DLD1 (cell line): ENCODE results near the gene ABCG4.
"Not testable (repeated sequence)": the region's sequence is repeated elsewhere in the genome, so short reads cannot be mapped to it uniquely, and the experiment has no call there.

Source experiments
- in situ Hi-C: cut with HindIII; loops from 2 replicates; pipeline ENCODE4 v1.10.0; 2017; ENCODE audit warnings: low sequenced_read_pairs

The ABCG4 gene

GRCh38 chr11:119179342-119179741 lies 30.5 kb downstream of the ABCG4 start:
- in situ Hi-C loops, result no loop called here

- in situ Hi-C loops, result no loop called here
Observed at GRCh38 chr11:119179983-119180382, 31.1 kb downstream of the ABCG4 start.

DNA sequence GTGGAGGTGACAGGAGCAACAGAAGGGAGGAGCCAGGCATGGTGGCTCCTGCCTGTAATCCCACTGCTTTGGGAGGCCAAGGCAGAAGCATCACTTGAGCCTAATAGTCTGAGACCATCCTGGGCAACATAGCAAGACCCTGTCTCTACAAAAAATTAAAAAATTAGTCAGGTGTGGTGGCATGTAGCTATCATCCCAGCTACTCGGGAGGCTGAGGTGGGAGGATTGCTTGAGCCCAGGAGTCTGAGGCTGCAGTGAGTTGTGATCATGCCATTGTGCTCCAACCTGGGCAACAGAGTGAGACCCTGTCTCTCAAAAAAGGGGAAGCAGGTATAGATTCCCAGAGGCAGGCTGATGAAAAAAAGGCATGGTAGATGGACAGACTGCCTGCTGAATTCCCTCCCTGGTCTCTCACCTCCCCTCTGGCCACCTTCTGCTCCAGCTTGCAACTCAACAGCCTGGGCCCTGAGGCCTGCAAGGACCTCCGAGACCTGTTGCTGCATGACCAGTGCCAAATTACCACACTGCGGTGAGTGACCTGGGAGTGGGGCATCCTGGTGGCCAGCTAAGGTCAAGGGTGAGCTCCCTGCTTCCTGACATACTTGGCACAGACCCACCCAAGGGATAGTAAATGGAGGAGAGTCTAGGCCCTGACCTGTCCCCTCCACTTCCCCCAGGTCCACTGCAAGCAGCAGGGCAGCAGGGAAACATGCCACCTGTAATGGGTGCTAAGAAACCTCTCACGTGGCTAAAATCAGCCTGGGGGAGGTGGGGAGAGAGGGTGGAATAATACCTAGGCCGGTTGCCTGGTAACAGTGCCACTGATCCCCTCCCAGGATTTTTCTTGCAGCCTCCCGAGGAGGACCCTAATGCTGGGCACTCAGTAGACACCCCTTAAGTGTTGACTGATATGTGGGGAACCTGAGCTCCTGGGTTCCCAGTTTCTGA lies 32.2 kb downstream of the ABCG4 start:
- in situ Hi-C loops, result no loop called here

DNA sequence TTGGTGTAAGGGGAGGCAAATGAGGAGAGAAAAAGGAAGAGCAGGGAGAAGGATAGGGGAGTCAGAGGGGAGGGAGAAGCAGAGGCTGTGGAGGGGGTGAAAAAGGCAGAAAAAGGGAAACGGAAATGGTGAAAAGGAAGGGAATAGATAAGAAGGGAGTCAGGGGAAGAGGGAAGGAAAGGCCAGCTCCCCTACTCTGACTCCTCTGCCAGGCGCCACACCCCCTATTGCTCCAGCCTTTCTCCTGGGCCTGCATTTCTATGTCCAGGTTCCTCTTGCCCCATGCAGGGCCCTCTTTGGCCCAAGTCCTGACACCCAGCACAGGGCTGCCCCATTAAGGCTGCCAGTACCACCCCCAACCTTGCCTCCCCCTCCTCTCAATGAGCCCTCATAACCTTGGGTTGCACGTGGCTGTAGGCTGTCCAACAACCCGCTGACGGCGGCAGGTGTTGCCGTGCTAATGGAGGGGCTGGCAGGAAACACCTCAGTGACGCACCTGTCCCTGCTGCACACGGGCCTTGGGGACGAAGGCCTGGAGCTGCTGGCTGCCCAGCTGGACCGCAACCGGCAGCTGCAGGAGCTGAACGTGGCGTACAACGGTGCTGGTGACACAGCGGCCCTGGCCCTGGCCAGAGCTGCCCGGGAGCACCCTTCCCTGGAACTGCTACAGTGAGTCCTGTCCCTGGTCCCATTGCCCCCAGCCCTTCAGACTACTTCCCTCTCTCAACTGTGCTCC lies 33.0 kb downstream of the ABCG4 start:
- in situ Hi-C loops, result no loop called here

GRCh38 chr11:119184399-119184798 lies 35.5 kb downstream of the ABCG4 start:
- in situ Hi-C loops, result not testable (repeated sequence)

- in situ Hi-C loops, result no loop called here
Observed at GRCh38 chr11:119185981-119186634, 37.3 kb downstream of the ABCG4 start.

DNA sequence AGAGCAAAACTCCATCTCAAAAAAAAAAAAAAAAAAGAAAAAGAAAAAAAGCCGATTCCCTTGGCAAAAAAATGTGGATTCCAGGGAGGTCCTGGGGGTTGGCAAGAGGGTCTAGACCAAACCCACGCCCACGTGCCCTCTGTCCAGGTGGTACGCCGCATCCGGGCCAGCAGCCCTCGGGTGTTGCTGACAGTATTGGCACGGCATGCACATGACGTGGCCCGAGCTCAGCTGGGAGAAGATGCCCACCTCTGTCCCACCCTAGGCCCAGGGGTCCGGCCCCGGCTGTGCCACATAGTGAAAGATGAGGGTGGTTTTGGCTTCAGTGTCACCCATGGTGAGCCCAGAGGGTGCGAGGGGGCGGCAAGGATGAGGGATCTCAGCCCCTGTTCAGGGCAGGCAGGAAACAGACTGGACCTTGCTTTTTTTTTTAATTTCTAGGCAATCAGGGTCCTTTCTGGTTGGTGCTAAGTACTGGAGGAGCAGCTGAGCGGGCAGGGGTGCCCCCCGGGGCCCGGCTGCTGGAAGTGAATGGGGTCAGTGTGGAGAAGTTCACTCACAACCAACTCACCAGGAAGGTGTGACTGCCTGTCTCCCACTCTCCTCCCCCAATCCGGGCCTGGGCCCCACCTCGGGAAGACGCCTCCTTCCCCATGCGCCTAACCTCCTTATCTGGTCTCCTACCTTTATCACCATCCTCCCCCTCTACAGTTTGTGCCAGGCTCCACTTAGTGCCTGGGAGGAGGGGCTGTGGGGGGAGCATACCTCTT lies 38.5 kb downstream of the ABCG4 start:
- in situ Hi-C loops, result no loop called here

DNA sequence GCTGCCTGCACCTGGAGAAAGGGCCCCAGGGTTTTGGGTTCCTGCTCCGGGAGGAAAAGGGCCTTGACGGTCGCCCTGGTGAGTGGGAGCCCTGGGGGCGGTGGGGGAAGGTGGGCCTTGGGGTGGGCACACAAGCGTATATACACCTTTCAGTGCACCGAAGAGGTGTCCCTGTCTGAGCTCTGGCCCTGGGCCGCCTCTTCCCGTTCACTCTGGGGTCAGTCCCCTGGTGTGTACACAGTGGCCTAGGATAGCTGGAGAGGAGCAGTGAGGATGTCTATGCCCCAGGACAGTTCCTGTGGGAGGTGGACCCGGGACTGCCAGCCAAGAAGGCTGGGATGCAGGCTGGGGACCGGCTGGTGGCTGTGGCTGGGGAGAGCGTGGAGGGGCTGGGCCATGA lies 39.2 kb downstream of the ABCG4 start:
- in situ Hi-C loops, result no loop called here

- in situ Hi-C loops, result no loop called here
Observed at GRCh38 chr11:119188887-119189286, 40.0 kb downstream of the ABCG4 start.

DNA sequence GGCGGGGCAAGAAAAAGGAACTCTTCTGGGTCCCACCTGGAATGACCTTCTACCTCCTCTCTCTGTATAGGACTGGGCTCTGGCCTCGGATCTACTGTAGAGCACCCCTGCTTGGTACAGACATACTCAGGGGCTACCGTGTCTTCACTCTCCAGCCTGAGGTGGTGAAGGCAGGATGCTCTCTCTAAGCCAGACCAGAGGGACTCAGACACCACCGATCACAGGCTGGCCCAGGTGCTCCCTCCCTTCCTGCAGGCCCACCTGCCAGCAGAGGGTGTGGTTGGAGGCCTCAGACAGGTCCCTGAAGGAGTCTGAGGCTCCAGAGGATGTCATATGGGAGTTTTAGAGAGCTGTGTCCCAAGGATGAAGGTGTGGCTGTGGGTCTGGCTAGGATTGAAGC lies 40.5 kb downstream of the ABCG4 start:
- in situ Hi-C loops, result no loop called here

GRCh38 chr11:119190531-119190930 lies 41.7 kb downstream of the ABCG4 start:
- in situ Hi-C loops, result no loop called here

- in situ Hi-C loops, result not testable (repeated sequence)
Observed at GRCh38 chr11:119191265-119191664, 42.4 kb downstream of the ABCG4 start.

DNA sequence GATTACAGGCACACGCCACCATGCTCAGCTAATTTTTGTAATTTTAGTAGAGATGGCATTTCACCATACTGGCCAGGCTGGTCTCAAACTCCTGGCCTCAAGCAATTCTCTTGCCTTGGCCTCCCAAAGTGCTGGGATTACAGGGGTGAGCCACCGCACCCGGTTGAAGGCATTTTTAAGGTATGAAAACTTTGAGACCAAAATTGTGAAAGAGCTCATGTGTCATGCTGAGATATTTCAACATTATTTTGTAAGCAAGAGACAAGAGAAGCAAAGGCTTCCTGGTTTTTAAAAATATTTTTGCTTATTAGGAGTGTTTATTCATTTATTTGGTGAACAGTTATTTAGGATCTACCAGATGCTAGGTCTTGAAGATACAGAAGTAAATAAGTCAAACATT lies 43.3 kb downstream of the ABCG4 start:
- in situ Hi-C loops, result no loop called here

DNA sequence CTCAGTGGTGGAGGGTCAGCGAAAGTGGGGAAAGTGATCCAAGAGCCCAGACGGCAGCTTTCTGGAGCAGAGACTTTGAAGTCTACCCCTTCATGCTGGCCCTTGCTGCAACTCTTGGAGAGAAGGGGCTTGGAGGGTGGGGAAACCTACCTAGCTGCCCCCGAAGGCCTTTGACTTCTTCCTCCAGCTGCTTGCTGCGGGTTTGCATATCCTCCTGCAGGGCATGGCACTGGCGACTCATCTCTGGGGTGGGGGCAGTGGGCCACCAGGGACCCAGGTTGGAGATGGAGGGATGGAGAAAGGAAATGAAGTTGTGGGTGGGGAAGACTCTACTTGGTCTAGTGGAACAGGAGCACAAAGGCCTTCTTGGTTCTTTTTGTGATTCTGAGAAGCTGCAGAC lies 44.1 kb downstream of the ABCG4 start:
- in situ Hi-C loops, result no loop called here

DNA sequence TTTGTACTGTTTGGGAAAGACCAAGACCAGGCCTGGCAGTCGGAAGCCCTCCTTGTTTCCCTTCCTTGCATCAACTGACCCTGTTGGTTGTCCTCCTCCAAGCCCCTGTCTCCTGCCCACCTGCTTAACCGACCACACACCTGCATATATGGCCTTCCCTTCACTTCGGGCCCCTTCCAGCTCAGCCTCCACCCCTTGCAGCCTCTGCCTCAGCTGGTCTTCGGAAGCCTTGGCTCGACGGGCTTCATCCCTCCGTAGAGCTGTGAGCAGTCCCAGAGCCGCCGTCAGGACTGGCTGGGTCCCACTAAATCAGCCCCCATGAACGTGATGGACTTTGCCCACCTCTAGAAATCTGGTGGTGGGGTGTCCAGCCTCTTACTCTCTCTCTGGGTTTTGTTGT lies 44.8 kb downstream of the ABCG4 start:
- in situ Hi-C loops, result no loop called here

GRCh38 chr11:119194811-119195440 lies 46.1 kb downstream of the ABCG4 start:
- in situ Hi-C loops, result no loop called here

- in situ Hi-C loops, result no loop called here
Observed at GRCh38 chr11:119195680-119196079, 46.8 kb downstream of the ABCG4 start.

GRCh38 chr11:119196833-119197483 lies 48.1 kb downstream of the ABCG4 start:
- in situ Hi-C loops, result no loop called here

- in situ Hi-C loops, result no loop called here
Observed at GRCh38 chr11:119198925-119199324, 50.1 kb downstream of the ABCG4 start.

DNA sequence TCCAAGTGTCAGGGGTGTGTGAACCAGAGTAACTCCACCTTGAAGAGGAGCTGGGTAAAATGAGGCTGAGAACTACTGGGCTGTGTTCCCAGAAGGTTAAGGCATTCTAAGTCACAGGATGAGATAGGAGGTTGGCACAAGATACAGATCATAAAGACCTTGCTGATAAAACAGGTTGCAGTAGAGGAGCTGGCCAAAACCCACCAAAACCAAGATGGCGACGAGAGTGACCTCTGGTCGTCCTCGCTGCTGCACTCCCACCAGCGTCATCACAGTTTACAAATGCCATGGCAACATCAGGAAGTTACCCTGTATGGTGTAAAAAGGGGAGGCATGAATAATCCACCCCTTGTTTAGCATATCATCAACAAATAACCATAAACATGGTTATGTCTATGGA lies 52.4 kb downstream of the ABCG4 start:
- in situ Hi-C loops, result not testable (repeated sequence)
